RWPE1 (cell line): ENCODE data around the gene FREM2.

Experiments used
- CTCF ChIA-PET: fragments of 350-600 bp; sonication (Branson Sonifier 250); formaldehyde crosslinking; extraction: SDS; loops from one replicate; lab custom pipeline; 2021; lab: Yijun Ruan, JAX
- POLR2A ChIA-PET: fragments of 400-600 bp; formaldehyde crosslinking; extraction: SDS; loops from one replicate; lab custom pipeline; 2020; ENCODE audit warnings: antibody characterized with exemption; ENCODE audit not compliant: low non-redundant PET; lab: Yijun Ruan, JAX
- DNase-seq: peaks from one replicate; pipeline ENCODE4 v3.0.0; 2012; ENCODE audit warnings: low spot score
- H3K27ac ChIP-seq: fragments of 450-650 bp; 2 replicates; pipeline ENCODE4 v1.5.1; 2017
- CTCF ChIP-seq: fragments of 450-650 bp; conservative IDR thresholded peaks from 2 replicates; pipeline ENCODE4 v1.5.1; 2017; ENCODE audit warnings: low read depth, mild to moderate bottlenecking

The FREM2 gene

DNA sequence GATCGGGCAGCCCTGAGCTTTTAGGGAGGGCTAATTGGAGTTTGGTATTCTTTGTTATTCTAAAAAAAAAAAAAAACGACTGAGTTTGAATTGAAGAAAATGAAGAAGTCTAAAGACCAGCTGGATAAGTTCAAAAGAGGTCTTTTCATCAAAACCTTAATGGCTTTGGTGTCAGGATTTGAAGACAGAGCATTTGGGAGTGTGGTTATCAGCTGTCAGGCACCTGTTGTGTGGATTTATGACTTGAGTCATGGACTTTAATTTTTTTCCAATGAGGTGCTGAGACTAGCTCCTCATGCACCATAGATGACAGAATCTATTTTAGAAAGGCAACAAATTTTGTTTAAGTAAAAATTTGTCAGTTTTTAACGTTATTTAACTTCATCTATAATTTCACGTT lies 72.5 kb downstream of the FREM2 start:
- TF ChIP-seq CTCF, result no peak
- POLR2A ChIA-PET, result no interaction called here
- CTCF ChIA-PET, result interaction anchor here (0.6 to 4.3 kb wide), 2 partner anchors 73 to 542 kb away, joined by 3 to 22 read pairs; partner anchors contain the start of gene FREM2
- no peak for DNase-seq
- no peak overlapping the region for H3K27ac ChIP-seq

DNA sequence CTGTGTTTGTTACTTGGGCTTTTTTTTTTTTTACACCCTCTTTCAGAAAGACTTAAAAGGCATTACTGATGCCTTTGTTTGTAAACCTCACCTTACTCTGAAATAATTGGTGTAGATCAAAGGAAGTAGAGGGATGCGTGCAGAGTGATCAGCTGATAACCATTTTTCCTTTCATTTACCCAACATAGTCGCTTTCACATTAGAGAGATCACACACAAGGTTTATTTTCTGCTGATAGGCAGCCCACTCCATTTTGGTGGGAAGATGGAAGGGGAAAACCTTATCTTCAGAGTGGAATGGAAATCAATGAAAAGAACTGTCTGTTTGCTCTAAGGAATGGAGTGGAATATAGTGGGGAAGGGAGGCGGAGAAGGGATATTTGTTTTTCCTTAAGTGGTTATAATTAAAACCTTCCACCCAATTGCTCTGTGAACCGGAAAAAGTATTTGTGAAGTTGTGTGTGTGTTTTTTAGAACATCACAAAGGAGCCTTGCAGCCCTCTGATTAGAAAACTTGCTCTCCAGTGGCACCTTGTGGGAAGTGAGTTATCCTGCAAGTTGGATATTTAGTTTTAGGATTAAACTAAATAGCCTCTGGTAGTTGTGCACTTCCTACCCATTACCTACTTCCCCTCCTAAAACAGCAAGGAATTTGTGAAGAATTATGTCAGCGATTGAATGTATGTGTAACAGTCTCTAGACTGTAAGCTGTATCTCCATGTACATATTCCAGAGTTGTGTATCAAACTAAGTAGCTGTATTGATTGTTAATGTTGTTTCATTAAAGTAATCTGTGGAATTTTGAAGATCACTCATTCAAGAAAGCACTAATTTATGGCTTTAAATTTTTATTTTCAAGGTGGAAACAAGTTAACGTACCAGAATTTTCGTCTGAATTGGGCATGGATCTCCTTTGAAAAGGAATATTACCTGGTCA lies 76.8 kb downstream of the FREM2 start:
- POLR2A ChIA-PET, result no interaction called here
- CTCF ChIA-PET, result interaction anchor here (0.6 to 4.3 kb wide), 4 partner anchors 9 to 867 kb away, joined by 3 to 22 read pairs (median 5); partner anchors contain the start of gene FREM2
- peak; percentile 63 for TF ChIP-seq CTCF
- DNase-seq, result peak; percentile 42
- H3K27ac ChIP-seq, result no peak overlapping the region

DNA sequence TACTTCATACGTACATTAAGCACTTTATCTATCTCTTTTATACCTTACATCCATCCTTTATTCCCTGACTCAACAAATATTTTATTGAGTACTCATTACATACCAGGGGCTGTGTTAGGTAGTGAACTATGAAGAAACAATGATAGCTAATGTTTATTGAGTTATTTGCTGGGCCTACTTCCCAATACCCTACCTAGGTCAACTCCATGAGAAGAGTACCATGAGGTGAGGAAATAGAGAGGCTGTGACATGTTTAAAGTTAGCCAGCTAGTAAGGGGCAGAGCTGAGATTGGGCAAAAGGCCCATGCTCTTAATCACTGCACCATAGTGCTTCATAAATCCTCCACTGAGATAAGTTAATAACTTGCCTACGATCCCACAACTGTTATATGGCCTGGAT lies 79.9 kb downstream of the FREM2 start:
- TF ChIP-seq CTCF, result no peak
- CTCF ChIA-PET, result no interaction called here
- POLR2A ChIA-PET, result no interaction called here
- H3K27ac ChIP-seq, result no peak overlapping the region
- no peak for DNase-seq

- no peak for DNase-seq
- POLR2A ChIA-PET, result no interaction called here
- TF ChIP-seq CTCF, result no peak
- CTCF ChIA-PET, result no interaction called here
- no peak overlapping the region for H3K27ac ChIP-seq
Observed at GRCh38 chr13:38767506-38768265, 80.8 kb downstream of the FREM2 start.

DNA sequence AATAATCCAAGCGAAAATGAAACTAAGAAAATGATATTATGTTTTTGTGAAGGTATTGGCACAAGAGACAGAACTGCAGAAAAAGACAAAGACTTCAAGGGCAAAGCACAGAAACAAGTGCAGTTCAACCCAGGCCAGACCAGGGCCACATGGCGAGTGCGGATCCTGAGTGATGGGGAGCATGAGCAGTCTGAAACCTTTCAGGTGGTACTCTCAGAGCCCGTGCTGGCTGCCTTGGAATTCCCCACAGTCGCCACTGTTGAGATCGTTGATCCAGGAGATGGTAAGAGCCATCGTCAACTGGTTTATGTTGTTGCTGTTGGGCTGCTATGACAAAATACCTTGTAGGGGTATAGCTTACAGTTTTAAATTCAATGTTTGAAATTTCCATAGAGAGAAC lies 82.6 kb downstream of the FREM2 start:
- DNase-seq, result no peak
- POLR2A ChIA-PET, result no interaction called here
- CTCF ChIA-PET, result no interaction called here
- TF ChIP-seq CTCF, result no peak
- H3K27ac ChIP-seq, result no peak overlapping the region

GRCh38 chr13:38775085-38775484 lies 88.2 kb downstream of the FREM2 start:
- CTCF ChIA-PET, result interaction anchor here (0.7 kb wide), 1 partner anchor 1509 kb away, joined by 4 read pairs; no protein-coding TSS in a partner anchor
- TF ChIP-seq CTCF, result no peak
- DNase-seq, result no peak
- POLR2A ChIA-PET, result no interaction called here
- H3K27ac ChIP-seq, result no peak overlapping the region
